Measurements from ENCODE around the gene P2RY12.

The P2RY12 gene

GRCh38 chr3:151391720-151392119, 7.2 kb upstream of the P2RY12 start:
- no peak for DNase-seq (ENCODE audit: low read depth, low spot score)
- CTCF ChIA-PET, result no interaction called here
- POLR2A ChIA-PET, result no interaction called here
- TF ChIP-seq, protein P1, sequence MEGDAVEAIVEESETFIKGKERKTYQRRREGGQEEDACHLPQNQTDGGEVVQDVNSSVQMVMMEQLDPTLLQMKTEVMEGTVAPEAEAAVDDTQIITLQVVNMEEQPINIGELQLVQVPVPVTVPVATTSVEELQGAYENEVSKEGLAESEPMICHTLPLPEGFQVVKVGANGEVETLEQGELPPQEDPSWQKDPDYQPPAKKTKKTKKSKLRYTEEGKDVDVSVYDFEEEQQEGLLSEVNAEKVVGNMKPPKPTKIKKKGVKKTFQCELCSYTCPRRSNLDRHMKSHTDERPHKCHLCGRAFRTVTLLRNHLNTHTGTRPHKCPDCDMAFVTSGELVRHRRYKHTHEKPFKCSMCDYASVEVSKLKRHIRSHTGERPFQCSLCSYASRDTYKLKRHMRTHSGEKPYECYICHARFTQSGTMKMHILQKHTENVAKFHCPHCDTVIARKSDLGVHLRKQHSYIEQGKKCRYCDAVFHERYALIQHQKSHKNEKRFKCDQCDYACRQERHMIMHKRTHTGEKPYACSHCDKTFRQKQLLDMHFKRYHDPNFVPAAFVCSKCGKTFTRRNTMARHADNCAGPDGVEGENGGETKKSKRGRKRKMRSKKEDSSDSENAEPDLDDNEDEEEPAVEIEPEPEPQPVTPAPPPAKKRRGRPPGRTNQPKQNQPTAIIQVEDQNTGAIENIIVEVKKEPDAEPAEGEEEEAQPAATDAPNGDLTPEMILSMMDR (IDR thresholded peaks at IDR 0.05; ENCODE audit: insufficient read depth, low read length, missing control alignments), result no peak
- H3K4me3 ChIP-seq (ENCODE audit: low read depth, low read length), result no peak overlapping the region

DNA sequence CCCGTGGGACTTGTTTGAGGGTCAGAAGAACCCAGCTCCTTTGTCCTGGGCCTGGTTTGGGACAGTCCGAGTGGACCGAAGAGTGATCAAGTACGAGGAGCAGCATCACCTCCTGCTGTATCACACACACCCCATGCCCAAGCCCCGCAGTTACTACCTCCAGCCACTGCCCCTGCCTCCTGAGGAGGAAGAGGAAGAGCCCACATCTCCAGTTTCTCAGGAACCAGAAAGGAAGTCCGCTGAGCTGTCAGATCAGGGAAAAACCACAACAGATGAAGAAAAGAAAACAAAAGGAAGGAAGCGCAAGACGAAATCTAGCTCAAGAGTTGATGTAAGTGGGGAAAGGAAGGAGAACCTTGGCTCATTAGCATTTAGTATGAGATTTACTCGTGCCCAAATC, 3.3 kb upstream of the P2RY12 start:
- TF ChIP-seq, protein P1 (IDR thresholded peaks at IDR 0.05; ENCODE audit: insufficient read depth, low read length, missing control alignments), result no peak
- POLR2A ChIA-PET, result no interaction called here
- no peak for DNase-seq (ENCODE audit: low read depth, low spot score)
- no peak overlapping the region for H3K4me3 ChIP-seq (ENCODE audit: low read depth, low read length)
- CTCF ChIA-PET, result interaction anchor here (1.2 to 3.6 kb wide), 4 partner anchors 9 to 16 kb away, joined by 3 to 19 read pairs (median 4); no protein-coding TSS in a partner anchor

GRCh38 chr3:151387432-151387831, 2.9 kb upstream of the P2RY12 start:
- no peak for DNase-seq (ENCODE audit: low read depth, low spot score)
- TF ChIP-seq, protein P1 (IDR thresholded peaks at IDR 0.05; ENCODE audit: insufficient read depth, low read length, missing control alignments), result no peak
- ChIA-PET CTCF (interaction anchor here (1.2 to 3.6 kb wide), 3 partner anchors 8 to 11 kb away, joined by 3 to 19 read pairs (median 6); no protein-coding TSS in a partner anchor), POLR2A (no interaction called here)
- no peak overlapping the region for H3K4me3 ChIP-seq (ENCODE audit: low read depth, low read length)

- TF ChIP-seq, protein P1 (IDR thresholded peaks at IDR 0.05; ENCODE audit: insufficient read depth, low read length, missing control alignments), result no peak
- no peak overlapping the region for H3K4me3 ChIP-seq (ENCODE audit: low read depth, low read length)
- ChIA-PET CTCF (no interaction called here), POLR2A (no interaction called here)
- no peak for DNase-seq (ENCODE audit: low read depth, low spot score)
Measured at GRCh38 chr3:151386056-151386455, 1.5 kb upstream of the P2RY12 start.

DNA sequence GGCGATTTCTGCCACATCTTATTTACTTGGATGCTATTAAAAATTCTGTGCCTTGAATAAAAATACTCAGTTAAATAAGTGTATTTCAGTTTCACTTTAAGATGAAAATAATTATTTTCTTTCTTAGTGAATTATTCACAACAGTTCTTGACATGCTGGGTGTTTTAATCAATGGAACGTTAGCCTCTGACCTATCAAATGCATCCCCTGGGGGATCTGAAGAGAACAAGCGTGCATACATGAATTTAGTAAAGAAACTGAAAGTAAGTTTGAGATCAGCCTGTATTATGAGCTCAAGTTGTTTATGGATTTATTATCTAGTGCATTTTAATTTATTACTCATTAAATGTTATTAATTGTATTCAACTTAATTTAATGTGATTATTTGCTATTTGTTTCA, 597 bp downstream of the P2RY12 start:
- ChIA-PET CTCF (interaction anchor here (0.6 to 1.8 kb wide), 3 partner anchors 10 to 12 kb away, joined by 3 to 6 read pairs (median 6); no protein-coding TSS in a partner anchor), POLR2A (no interaction called here)
- TF ChIP-seq, protein P1 (IDR thresholded peaks at IDR 0.05; ENCODE audit: insufficient read depth, low read length, missing control alignments), result no peak
- no peak for DNase-seq (ENCODE audit: low read depth, low spot score)
- no peak overlapping the region for H3K4me3 ChIP-seq (ENCODE audit: low read depth, low read length)

- TF ChIP-seq, protein P1 (IDR thresholded peaks at IDR 0.05; ENCODE audit: insufficient read depth, low read length, missing control alignments), result no peak
- no peak overlapping the region for H3K4me3 ChIP-seq (ENCODE audit: low read depth, low read length)
- POLR2A ChIA-PET, result no interaction called here
Measured at GRCh38 chr3:151383111-151383510, 1.4 kb downstream of the P2RY12 start.

More at GRCh38 chr3:151383111-151383510, 1.4 kb downstream of the P2RY12 start:
- CTCF ChIA-PET, result interaction anchor here (1.4 to 1.8 kb wide), 2 partner anchors 11 to 13 kb away, joined by 6 read pairs; no protein-coding TSS in a partner anchor
- DNase-seq (ENCODE audit: low read depth, low spot score), result no peak

All from AG04449 (cell line).